GM19452 (cell line): ENCODE data around the gene SNX14.
"Not testable (repeated sequence)": the region's sequence is repeated elsewhere in the genome, so short reads cannot be mapped to it uniquely, and the experiment has no call there.

ENCODE experiments used
- ATAC-seq: cut with Tn5 transposase; IDR thresholded peaks from one replicate; pipeline ENCODE4 v1.9.1; 2021; ENCODE audit not compliant: unreplicated experiment

Gene SNX14

DNA sequence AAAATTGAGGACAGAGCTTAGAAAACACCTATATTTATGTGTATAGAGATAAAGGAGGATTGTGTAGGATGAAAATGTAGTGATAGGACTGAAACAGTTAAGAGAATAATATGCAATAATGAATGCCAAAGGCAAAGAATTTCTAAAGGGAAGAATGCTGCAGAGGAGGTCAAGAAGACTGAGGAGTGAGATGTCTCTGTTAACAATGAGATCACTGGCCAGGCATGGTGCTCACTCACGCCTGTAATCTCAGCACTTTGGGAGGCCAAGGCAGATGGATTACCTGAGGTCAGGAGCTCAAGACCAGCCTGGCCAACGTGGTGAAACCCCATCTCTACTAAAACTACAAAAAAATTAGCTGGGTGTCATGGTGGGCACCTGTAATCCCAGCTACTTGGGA is 69.4 kb downstream of the SNX14 start:
- ATAC-seq = not testable (repeated sequence)

DNA sequence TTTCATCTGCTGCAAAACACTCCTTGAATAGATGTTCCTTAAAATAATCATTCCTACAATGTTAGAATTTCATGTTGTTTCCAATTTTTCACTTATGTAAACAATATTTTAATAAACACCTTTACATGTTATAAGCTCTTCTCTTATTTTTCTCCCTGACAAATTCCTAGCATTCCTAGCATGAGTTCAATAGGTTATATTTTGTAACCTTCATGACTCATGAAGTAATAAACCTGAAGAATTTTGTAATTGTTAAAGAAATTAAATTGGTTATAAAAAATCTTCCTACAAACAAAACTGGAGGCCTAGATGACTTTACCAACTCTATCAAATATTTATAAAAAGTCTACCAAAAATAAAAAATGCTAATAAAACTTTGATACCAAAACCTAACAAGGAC is 77.5 kb downstream of the SNX14 start:
- ATAC-seq = no peak

DNA sequence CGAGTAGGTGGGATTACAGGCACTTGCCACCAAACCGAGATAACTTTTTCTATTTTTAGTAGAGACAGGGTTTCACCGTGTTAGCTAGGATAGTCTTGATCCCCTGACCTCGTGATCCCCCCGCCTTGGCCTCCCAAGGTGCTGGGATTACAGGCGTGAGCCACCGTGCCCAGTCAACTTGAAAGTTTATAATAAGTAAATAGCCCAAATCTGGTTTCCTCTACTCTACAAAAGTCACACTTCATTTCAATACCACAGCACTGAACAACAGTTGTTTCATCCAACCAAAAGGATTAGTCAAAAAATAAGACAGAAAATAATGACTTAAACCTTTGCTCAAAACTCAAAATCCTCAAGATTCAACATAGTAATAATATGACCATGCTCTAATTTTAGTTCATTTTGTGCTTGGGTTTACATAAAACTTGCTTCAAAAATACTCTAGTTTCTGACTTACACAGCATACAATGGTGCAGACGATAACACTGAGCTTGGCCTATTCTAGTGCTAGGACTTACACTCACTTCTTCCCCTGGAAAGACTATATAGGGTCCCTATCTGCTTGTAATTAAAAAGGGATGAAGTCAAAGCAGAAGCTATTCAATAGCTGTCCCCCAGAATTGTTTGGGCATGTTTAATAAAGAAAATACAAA is 87.1 kb downstream of the SNX14 start:
- no peak for ATAC-seq

DNA sequence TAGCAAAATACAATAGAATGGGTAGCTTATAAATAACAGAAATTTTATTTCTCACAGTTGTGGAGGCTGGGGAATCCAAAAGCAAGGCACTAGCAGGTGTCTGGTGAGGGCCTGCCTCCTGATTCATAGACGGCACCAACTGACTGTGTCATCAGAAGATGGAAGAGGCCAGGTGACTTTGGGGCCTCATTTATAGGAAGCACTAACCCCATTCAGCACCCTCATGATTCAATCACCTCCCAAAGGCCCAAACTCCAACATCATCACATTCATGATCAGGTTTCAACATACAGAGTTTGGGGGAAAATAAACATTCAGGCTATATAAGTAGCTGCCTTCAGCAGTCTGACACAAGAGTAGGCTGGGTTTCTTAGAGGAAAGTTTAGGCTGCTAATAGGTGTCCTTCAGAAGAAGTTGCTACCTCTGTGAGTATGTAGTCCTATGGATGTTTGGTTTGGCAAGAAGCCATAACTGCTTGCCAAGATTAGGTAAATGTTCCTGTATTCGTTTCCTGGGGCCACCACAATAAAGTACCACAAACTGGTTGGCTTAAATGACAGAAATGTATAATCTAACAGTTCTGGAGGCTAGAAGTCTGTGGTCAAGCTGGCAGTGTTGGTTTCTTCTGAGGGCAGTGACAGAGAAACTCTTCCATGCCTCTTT is 94.9 kb downstream of the SNX14 start:
- no peak for ATAC-seq

GRCh38 chr6:85496856-85497255 is 96.8 kb downstream of the SNX14 start:
- ATAC-seq = no peak

DNA sequence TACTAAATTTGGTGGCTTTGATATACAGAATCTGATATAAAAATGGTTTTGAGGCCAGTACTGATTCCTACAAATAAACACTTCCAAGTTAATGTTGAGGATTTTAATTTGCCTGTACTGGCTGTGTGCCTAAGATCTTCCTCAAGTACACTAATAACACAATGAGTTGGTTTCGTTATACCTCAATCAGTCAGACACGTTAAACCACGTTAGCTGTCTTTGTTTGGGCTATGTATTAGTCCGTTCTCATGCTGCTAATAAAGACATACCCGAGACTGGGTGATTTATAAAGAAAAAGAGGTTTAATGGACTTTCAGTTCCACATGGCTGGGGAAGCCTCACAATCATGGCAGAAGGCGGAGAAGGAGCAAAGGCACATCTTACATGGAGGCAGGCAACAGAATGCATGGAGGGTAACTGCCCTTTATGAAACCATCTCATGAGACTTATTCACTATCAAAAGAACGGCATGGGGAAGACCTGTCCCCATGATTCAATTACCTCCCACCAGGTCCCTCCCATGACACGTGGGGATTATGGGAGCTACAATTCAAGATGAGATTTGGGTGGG is 97.6 kb downstream of the SNX14 start:
- ATAC-seq = no peak

DNA sequence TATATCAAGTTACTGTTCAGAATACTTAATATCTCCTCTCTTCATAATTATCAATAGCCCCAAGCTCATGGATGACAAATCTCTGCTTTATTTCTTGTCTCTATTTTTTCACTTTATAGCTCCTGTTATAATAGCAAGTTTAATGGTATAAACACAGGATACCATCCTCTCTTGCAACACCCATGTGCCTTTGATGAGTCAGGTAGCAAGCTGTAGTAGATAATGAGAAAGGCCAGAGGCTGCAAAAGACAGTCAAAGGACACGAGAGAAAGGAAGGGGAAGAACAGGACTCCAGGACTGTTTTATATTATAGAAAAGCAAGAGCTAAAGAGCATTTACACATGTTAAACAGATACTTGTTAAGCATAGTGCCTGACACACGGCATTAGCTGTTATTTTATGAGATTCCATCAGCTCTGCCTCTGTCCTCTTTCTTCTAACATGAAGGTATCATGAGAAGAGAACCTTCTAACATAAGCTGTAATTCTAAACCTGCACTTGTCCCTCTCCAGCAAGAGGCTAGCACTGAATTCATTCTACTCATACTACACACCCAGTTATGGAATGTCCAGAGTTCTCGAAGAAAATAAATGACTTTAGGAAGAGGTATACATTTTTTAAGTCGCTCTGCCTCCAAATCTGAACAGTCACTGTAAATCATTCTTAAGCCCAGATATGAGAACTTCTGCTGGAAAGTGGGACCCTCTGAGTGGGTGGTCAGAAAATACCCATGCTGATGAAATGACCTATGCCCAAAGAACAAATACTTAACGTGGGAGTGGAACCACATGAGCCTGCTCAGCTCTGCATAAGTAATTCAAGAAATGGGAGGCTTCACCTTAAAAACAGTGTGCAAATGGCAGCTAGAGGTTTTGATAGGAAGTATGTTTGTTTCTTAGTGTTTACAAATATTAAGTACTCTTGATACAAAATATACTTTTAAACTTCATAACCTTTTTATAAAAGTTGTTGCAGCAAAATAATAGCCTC is 98.8 kb downstream of the SNX14 start:
- no peak for ATAC-seq

- ATAC-seq = no peak
These were observed 100.3 kb downstream of the SNX14 start for GRCh38 chr6:85493389-85493788.

DNA sequence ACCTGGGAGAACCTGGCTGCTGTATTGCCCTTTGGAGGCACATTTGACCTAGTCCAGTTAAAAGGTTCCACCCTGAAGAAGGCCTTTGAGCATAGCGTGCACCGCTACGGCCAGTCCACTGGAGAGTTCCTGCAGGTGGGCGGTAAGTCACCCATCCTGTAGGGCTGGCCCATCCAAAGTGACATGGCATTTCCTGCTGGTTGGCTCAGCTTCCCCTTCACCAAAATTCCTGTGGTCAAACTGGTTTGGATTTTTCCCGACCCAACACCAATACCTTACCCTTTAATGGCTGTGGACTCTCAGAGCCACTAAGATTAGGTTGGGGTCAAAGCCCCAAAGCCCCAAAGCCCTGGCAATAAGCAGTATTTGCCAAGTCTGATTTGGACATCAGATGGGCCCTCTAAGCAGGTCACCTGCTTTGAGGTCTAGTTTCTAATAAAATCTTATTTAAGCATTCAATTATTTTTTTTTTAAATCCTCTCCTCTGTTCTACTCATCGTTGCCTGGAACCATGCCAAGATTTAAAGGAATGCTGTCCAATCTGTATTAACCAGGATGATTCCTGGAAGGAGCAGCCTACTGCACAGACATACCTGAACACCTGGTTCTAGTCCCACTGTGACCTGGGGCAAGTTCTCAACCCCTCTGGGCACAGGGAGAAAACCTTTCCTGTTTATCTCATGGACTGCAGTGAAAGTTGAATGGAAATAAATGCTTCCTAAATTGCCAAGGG is 103.0 kb downstream of the SNX14 start:
- no peak for ATAC-seq

DNA sequence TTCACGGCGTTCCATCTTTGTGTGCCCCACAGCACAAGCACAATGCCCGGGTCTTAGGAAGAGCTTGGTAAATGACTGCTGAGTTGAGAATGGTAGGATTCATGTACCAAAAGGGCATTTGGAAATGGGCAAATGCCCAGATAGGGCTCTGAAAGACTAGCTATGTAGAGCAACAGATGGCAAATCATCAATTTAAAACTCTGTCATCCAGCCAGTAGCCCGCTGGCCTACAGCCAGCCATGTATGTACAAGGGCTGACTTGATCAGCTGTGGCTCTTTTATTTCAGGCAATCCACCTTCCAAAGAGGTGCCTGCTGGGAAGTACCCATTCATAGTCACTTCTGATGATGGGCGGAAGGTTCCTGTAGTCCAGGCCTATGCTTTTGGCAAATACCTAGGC is 108.7 kb downstream of the SNX14 start:
- ATAC-seq = no peak

DNA sequence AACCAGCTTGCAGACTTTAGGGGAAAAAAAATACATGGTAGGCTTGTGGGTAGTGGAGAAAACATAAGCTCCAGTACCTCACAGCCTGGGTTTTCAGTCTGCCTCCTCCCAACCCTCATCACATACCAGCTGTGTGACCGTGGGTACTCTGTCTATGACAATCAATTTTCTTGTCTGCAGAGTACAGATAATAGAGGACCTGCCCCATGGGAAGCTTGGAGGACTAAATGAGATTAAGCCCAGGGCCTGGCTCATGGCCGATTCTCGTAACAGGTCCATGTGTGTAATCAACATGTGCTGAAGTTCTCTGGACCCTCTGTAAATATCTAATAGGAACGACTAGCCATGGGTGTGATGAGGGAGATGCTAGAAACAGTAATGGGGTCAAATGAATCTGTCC is 109.8 kb downstream of the SNX14 start:
- ATAC-seq = no peak

DNA sequence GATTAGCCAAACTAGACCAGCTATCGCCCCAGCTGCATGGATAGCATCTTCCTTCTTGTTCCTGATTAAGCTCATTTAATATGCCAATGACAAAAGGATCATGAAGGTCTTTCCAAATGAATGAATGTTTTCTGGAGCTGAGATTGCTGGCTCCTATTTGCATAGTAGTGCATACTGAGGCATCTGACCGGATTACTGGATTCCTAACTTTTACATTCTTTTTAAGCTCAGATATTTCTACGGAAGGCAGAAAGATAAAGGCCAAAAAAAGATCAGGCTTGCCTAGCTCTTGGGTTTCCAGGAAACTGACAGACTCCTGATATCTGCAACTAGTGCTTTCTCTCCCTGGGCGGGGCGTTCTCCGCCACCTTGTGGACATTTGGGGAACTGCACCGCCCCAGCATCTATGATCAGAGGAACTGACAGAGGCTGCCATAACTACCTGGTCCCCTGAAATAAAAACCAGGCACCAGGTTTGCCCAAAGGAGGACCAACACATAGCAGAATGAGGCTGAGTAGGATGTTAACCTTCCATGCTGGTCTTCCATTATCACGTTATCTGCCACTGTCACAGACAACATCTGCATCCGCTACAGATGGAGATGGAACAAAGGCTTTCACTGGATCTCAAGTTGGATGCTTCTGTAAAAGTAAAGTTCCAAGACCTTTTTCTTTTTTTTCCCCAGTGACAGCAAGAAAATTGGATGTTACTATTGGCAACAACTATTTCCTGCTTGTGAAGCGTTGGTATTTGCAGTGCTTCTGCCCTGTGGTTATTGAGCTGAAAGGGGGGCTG is 110.6 kb downstream of the SNX14 start:
- peak; percentile 95 for ATAC-seq

- ATAC-seq = no peak
These were observed 111.3 kb downstream of the SNX14 start for GRCh38 chr6:85482206-85482904.

- no peak for ATAC-seq
These were observed 114.5 kb downstream of the SNX14 start for GRCh38 chr6:85479208-85479607.

DNA sequence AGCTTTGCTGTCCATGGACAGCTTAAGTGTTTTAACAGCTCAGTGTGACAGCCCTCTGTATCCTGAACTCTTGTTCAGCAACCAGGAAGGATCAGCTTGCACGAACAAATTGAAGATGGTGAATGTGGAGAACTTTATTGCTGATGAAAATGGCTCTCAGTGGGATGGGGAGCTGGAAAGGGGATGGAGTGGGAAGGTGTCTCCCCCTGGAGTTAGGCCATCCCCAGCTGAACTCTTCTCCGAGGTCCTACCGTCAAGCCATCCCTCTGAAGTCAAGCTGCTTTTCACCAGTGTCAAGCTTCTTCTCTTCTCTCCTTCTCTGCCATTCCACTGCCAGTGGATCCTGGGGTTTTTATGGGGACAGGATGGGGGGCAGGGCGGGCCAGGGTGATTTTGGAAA is 117.1 kb downstream of the SNX14 start:
- no peak for ATAC-seq

- ATAC-seq = no peak
These were observed 119.9 kb downstream of the SNX14 start for GRCh38 chr6:85473748-85474147.

GRCh38 chr6:85472744-85473143 is 120.9 kb downstream of the SNX14 start:
- no peak for ATAC-seq

DNA sequence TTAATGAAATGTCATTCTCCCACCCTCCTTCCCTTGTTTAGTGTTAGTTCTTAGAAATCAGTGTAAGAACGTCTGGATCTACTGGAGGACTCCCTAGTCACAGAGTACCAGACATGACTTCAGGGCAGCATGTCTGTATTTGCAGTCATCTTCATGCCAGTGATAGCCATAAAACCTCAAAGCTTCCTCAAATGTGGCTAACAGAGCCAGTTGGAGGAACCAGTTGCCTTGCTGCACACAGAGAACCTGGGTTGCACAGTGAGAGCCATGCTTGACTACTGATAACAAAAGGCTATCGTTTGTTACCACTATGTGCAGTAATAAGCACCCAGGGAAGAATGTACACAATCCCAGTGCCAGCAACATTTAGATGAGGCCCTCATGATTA is 123.6 kb downstream of the SNX14 start:
- no peak for ATAC-seq

- no peak for ATAC-seq
These were observed 124.2 kb downstream of the SNX14 start for GRCh38 chr6:85469276-85470022.
